Mesendoderm (in vitro differentiated cells): ENCODE measurements around the gene TBC1D21.
A peak's percentile ranks its signal among the peaks of the same experiment; 100 is the strongest.

ENCODE experiments used
- DNase-seq: peaks from one replicate; pipeline ENCODE4 v3.0.0; 2013
- H2AK5ac ChIP-seq: 2 replicates; pipeline ENCODE4 v1.6.1; 2013; ENCODE audit warnings: low read length, inconsistent platforms
- H2BK120ac ChIP-seq: 2 replicates; pipeline ENCODE4 v1.6.1; 2013; ENCODE audit warnings: low read depth, mild to moderate bottlenecking, low read length, moderate library complexity, mixed read lengths
- H2BK15ac ChIP-seq: replicated peaks from 2 replicates; pipeline ENCODE4 v1.6.1; 2013; ENCODE audit warnings: low read depth, mild to moderate bottlenecking, moderate library complexity
- H2BK5ac ChIP-seq: 2 replicates; pipeline ENCODE4 v1.6.1; 2013; ENCODE audit warnings: low read length, inconsistent platforms
- H3K18ac ChIP-seq: 2 replicates; pipeline ENCODE4 v1.6.1; 2013; ENCODE audit warnings: mild to moderate bottlenecking, low read length, mixed read lengths
- H3K23ac ChIP-seq: one replicate; pipeline ENCODE4 v1.6.1; 2013; ENCODE audit warnings: low read length
- H3K27ac ChIP-seq: 2 replicates; pipeline ENCODE4 v1.5.1; 2013; ENCODE audit warnings: low read depth, mild to moderate bottlenecking, inconsistent platforms, low read length, moderate library complexity
- H3K27me3 ChIP-seq: 2 replicates; pipeline ENCODE4 v1.6.1; 2013; ENCODE audit warnings: low read length, control low read depth, mild to moderate bottlenecking, inconsistent platforms; ENCODE audit not compliant: insufficient read depth, poor library complexity
- H3K36me3 ChIP-seq: 2 replicates; pipeline ENCODE4 v1.6.1; 2013; ENCODE audit warnings: low read length, inconsistent platforms; ENCODE audit not compliant: control insufficient read depth, insufficient read depth
- H3K4ac ChIP-seq: one replicate; pipeline ENCODE4 v1.6.1; 2013; ENCODE audit warnings: low read depth, mild to moderate bottlenecking, low read length, moderate library complexity
- H3K4me1 ChIP-seq: 2 replicates; pipeline ENCODE4 v1.6.1; 2013; ENCODE audit warnings: low read depth, low read length, inconsistent platforms; ENCODE audit not compliant: control insufficient read depth
- H3K4me2 ChIP-seq: 2 replicates; pipeline ENCODE4 v1.6.1; 2013; ENCODE audit warnings: low read length
- H3K4me3 ChIP-seq: 2 replicates; pipeline ENCODE4 v1.5.1; 2013; ENCODE audit warnings: mild to moderate bottlenecking, low read length
- H3K56ac ChIP-seq: one replicate; pipeline ENCODE4 v1.6.1; 2013; ENCODE audit warnings: low read length
- H3K79me1 ChIP-seq: 2 replicates; pipeline ENCODE4 v1.6.1; 2013; ENCODE audit warnings: low read length, inconsistent platforms
- H3K79me2 ChIP-seq: 2 replicates; pipeline ENCODE4 v1.6.1; 2013; ENCODE audit warnings: mild to moderate bottlenecking, low read length; ENCODE audit not compliant: control insufficient read depth, insufficient read depth
- H3K9ac ChIP-seq: 2 replicates; pipeline ENCODE4 v1.6.1; 2013; ENCODE audit warnings: low read length, inconsistent platforms
- H4K5ac ChIP-seq: one replicate; pipeline ENCODE4 v1.6.1; 2013; ENCODE audit warnings: low read length
- H4K8ac ChIP-seq: one replicate; pipeline ENCODE4 v1.6.1; 2013; ENCODE audit warnings: low read depth, mild to moderate bottlenecking, control low read depth, low read length, moderate library complexity
- WGBS: extraction: QIAGEN DNeasy Blood & Tissue Kit; methylation state at CpG from one replicate; pipeline ENCODE4 v1.1.7; 2013; ENCODE audit warnings: low lambda C conversion rate, missing lambda C conversion rate; ENCODE audit not compliant: insufficient coverage; ENCODE audit errors: extremely low coverage; 5-methylcytosine and 5-hydroxymethylcytosine counted together

The TBC1D21 gene

DNA sequence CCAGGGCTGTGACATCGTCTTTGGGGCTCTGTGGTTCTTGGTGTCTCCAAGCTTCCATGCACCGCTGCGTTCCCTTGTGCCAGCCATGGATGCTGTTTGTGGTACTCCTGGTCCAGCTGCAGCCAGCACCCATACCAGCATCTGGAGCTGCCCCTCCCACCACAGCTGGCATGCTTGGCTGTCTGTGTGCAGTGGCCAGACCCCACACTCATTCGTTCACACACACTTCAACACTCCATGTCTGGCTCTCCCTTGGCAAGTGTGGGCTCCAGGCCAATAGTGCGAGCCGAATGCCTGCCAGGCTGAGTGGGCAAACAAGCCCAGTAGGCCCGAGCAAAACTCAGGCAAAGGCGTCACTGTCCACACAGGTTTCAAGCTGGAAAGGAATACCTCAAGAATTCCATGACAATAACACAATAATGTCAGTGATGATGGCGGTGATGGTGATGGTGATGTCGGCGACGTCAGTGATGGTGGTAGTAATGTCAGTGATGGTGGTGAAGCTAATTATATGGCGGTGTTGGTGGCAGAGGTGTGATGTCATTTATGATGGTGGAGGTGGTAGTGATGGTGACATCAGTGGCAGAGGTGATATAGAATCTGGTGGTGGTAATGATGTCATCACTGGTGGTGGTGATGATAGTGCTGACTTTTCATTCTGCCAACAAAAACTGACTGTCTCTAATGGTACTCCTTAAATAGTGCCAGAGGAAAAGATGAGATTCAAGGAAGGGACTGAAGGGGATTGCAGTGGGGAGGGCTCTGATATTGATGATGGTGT, 19.3 kb downstream of the TBC1D21 start:
- Histone ChIP-seq H3K9ac (no peak overlapping the region), H2BK15ac (no peak overlapping the region), H4K5ac (no peak overlapping the region), H3K4ac (no peak overlapping the region), H3K4me2 (no peak overlapping the region), H3K79me1 (no peaks in the 10 kb centered on the region), H3K23ac (peak overlapping the region; percentile 15), H3K56ac (no peak overlapping the region), H3K36me3 (no peaks in the 10 kb centered on the region), H3K18ac (no peak overlapping the region), H3K27me3 (no peaks in the 10 kb centered on the region), H3K4me3 (no peak overlapping the region), H3K27ac (no peak overlapping the region), H2BK5ac (no peak overlapping the region), H2BK120ac (no peak overlapping the region), H3K79me2 (no peaks in the 10 kb centered on the region), H2AK5ac (no peak overlapping the region), H3K4me1 (no peaks in the 10 kb centered on the region), H4K8ac (no peak overlapping the region)
- DNase-seq, result no peak
- WGBS, result no CpG with 5 or more reads among the region's 13 CpGs

- Histone ChIP-seq H2BK15ac (no peak overlapping the region), H3K23ac (no peak overlapping the region), H3K79me1 (no peaks in the 10 kb centered on the region), H3K18ac (no peak overlapping the region), H3K4me1 (no peaks in the 10 kb centered on the region), H4K8ac (no peak overlapping the region), H3K27me3 (no peaks in the 10 kb centered on the region), H3K56ac (no peak overlapping the region), H2AK5ac (no peak overlapping the region), H2BK5ac (no peak overlapping the region), H3K4me3 (no peak overlapping the region), H2BK120ac (no peak overlapping the region), H3K9ac (no peak overlapping the region), H3K27ac (no peak overlapping the region), H3K4me2 (no peak overlapping the region), H4K5ac (no peak overlapping the region), H3K79me2 (no peaks in the 10 kb centered on the region), H3K4ac (no peak overlapping the region), H3K36me3 (no peaks in the 10 kb centered on the region)
- WGBS, result no CpG with 5 or more reads among the region's 12 CpGs
- DNase-seq, result no peak
These were observed 20.9 kb downstream of the TBC1D21 start for GRCh38 chr15:73894133-73894814.

DNA sequence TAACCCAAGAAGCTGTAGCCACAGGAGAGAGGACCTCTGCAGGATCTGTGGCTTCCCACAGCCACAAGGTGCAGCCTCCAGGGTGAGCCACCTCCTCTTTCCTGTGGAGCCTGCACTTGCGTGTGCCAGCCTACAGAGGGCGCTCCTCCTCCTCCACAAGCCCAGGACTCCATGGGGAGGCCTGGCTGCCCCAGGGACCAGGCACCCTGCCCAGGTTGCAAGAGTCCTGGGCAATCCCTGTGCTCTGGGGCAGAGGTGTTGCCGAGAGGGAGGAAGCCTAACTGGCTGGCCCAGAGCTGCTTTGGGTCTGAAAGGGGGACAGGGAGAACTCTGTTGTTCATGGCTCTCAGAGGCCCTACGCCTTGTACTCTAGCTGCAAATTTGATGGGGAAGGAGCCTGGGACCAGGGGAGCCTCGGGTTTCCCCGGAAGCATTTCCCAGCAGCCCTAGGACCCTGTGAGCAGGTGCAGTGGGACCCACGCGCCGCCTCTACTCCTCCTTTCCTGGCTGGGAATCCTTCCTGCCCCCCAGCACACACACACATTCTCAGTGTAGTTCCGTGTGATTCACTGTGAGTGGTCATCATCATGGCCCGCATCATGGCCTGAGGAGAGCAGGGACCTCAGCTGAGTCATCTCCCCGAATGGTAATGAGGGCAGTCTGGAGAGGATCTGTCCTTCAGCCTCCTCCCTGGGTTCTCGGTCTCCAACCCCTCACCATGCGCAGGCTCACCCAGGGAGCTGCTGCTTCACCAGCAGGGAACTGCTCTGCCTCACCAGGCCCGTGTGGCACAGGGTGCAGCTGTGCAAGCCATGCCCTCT, 24.3 kb downstream of the TBC1D21 start:
- Histone ChIP-seq H3K4ac (no peak overlapping the region), H3K27ac (no peak overlapping the region), H2BK5ac (no peak overlapping the region), H3K4me1 (no peaks in the 10 kb centered on the region), H4K8ac (no peak overlapping the region), H3K79me2 (no peaks in the 10 kb centered on the region), H4K5ac (no peak overlapping the region), H3K4me3 (no peak overlapping the region), H3K23ac (no peak overlapping the region), H3K18ac (no peak overlapping the region), H3K36me3 (no peaks in the 10 kb centered on the region), H2AK5ac (no peak overlapping the region), H2BK15ac (no peak overlapping the region), H3K27me3 (no peaks in the 10 kb centered on the region), H3K79me1 (no peaks in the 10 kb centered on the region), H3K56ac (no peak overlapping the region), H2BK120ac (no peak overlapping the region), H3K4me2 (no peak overlapping the region), H3K9ac (no peak overlapping the region)
- WGBS, result no CpG with 5 or more reads among the region's 15 CpGs
- DNase-seq, result peak; percentile 81

GRCh38 chr15:73899197-73900094, 26.1 kb downstream of the TBC1D21 start:
- Histone ChIP-seq H3K23ac (no peak overlapping the region), H3K4me3 (no peak overlapping the region), H3K56ac (no peak overlapping the region), H3K4me2 (no peak overlapping the region), H3K79me1 (no peaks in the 10 kb centered on the region), H2BK15ac (no peak overlapping the region), H3K18ac (no peak overlapping the region), H3K79me2 (no peaks in the 10 kb centered on the region), H2BK120ac (no peak overlapping the region), H4K5ac (no peak overlapping the region), H3K27me3 (no peaks in the 10 kb centered on the region), H3K27ac (no peak overlapping the region), H3K9ac (no peak overlapping the region), H3K36me3 (no peaks in the 10 kb centered on the region), H3K4ac (no peak overlapping the region), H4K8ac (no peak overlapping the region), H2AK5ac (no peak overlapping the region), H3K4me1 (no peaks in the 10 kb centered on the region), H2BK5ac (no peak overlapping the region)
- DNase-seq, result peak; percentile 46
- no CpG with 5 or more reads among the region's 15 CpGs for WGBS

- H3K9ac ChIP-seq, result no peak overlapping the region
- H3K4me2 ChIP-seq, result no peak overlapping the region
- H2BK5ac ChIP-seq, result no peak overlapping the region
- H3K27ac ChIP-seq, result no peak overlapping the region
- H3K79me2 ChIP-seq, result no peaks in the 10 kb centered on the region
- H3K4ac ChIP-seq, result no peak overlapping the region
- no peak overlapping the region for H3K4me3 ChIP-seq
- no peaks in the 10 kb centered on the region for H3K36me3 ChIP-seq
- H2AK5ac ChIP-seq, result no peak overlapping the region
- H3K18ac ChIP-seq, result no peak overlapping the region
- H4K5ac ChIP-seq, result no peak overlapping the region
- no peaks in the 10 kb centered on the region for H3K4me1 ChIP-seq
- H4K8ac ChIP-seq, result no peak overlapping the region
- H3K56ac ChIP-seq, result no peak overlapping the region
- H2BK120ac ChIP-seq, result no peak overlapping the region
- no CpG with 5 or more reads among the region's 10 CpGs for WGBS
- H2BK15ac ChIP-seq, result no peak overlapping the region
- DNase-seq, result no peak
- H3K79me1 ChIP-seq, result no peaks in the 10 kb centered on the region
- no peaks in the 10 kb centered on the region for H3K27me3 ChIP-seq
- H3K23ac ChIP-seq, result no peak overlapping the region
These were observed 26.8 kb downstream of the TBC1D21 start for GRCh38 chr15:73900095-73900712.
